Gastroesophageal sphincter (tissue), 4 donors: ENCODE results near the gene LMNB1. TPM values are rescaled to one million over a fixed set of nuclear protein-coding genes. Genes with fewer than 3 reads are reported as not detected.

ENCODE experiments used
- ATAC-seq: fragments of 150-250 bp; one replicate; pipeline ENCODE4 v1.9.1; 2016; ENCODE audit warnings: mild to moderate bottlenecking, moderate library complexity
- H3K27ac ChIP-seq, 4 donors: fragments of 200-600 bp; sonication (generic) in 3 of 4; 1 replicate in 3 of 4; 2 replicates in 1 of 4; pipeline ENCODE4 v1.5.1; 2016 to 2019
- H3K27me3 ChIP-seq: fragments of 200-600 bp; sonication (generic); one replicate; pipeline ENCODE4 v1.5.1; 2019
- H3K36me3 ChIP-seq, 2 donors: fragments of 200-600 bp; sonication (generic); one replicate each; pipeline ENCODE4 v1.5.1; 2019; ENCODE audit warnings: control low read depth in 1 of 2
- H3K4me1 ChIP-seq, 3 donors: fragments of 200-600 bp; sonication (generic); 1 replicate in 2 of 3; 2 replicates in 1 of 3; pipeline ENCODE4 v1.5.1; 2016 to 2019; ENCODE audit warnings: control low read depth in 2 of 3
- H3K4me3 ChIP-seq, 2 donors: fragments of 200-600 bp; sonication (generic); one replicate each; pipeline ENCODE4 v1.5.1; 2019; ENCODE audit warnings: mild to moderate bottlenecking in 1 of 2, moderate library complexity in 1 of 2
- H3K9me3 ChIP-seq, 3 donors: fragments of 200-600 bp; sonication (generic); one replicate each; pipeline ENCODE4 v1.5.1; 2017 to 2019; ENCODE audit warnings: control low read depth in 2 of 3
- CTCF ChIP-seq, 4 experiments: fragments of 200-600 bp in 2 of 4; fragments of 450-650 bp in 2 of 4; sonication (generic) in 1 of 4; IDR thresholded peaks; one replicate each; pipeline ENCODE4 v1.5.1; 2017 to 2019; ENCODE audit warnings: antibody characterized with exemption in 4 of 4, mild to moderate bottlenecking in 2 of 4, moderate library complexity in 2 of 4
- EP300 ChIP-seq: sonication (generic); formaldehyde crosslinking; IDR thresholded peaks from one replicate; pipeline ENCODE4 v1.6.1; 2017; ENCODE audit warnings: antibody characterized with exemption, mild to moderate bottlenecking
- POLR2A ChIP-seq, 2 donors: fragments of 450-650 bp; IDR thresholded peaks; one replicate each; pipeline ENCODE4 v1.6.1; 2017; ENCODE audit warnings: antibody characterized with exemption in 2 of 2, mild to moderate bottlenecking in 2 of 2, moderate library complexity in 1 of 2
- POLR2AphosphoS5 ChIP-seq: sonication (generic); formaldehyde crosslinking; IDR thresholded peaks from one replicate; pipeline ENCODE4 v1.6.1; 2017; ENCODE audit warnings: antibody characterized with exemption
- WGBS, 2 donors: methylation state at CpG; one replicate each; pipeline ENCODE4 v1.1.5; 2018; ENCODE audit warnings: low coverage in 1 of 2; 5-methylcytosine and 5-hydroxymethylcytosine counted together
- total RNA-seq, 4 donors: library from RNA; depleted of rRNA; stranded (reverse); fragments of >200 nt; gene quantifications; one replicate each; pipeline ENCODE4 v1.1.0, GENCODE V29; 2016

Gene LMNB1
- total RNA-seq, 4 donors from 2014 or later, result 3.2 to 14.3 (median 6.6) TPM

GRCh38 chr5:126801992-126802294 lies 25.0 kb downstream of the LMNB1 start:
- Histone ChIP-seq H3K36me3 (no peaks in the 10 kb centered on the region), H3K4me1 (no peaks in the 10 kb centered on the region), H3K27me3 (no peaks in the 10 kb centered on the region), H3K4me3 (no peak overlapping the region), H3K9me3 (no peaks in the 10 kb centered on the region), H3K27ac (no peak overlapping the region)
- peak in 2 of 4 experiments; percentile 10 to 25 for TF ChIP-seq CTCF (IDR thresholded peaks at IDR 0.05)
- TF ChIP-seq POLR2A (IDR thresholded peaks at IDR 0.05), result no peak
- no peak for TF ChIP-seq POLR2AphosphoS5
- ATAC-seq, result no peak
- WGBS, 2 donors, result 5 to 14% methylated on average over 1 of the region's 1 CpG

- ATAC-seq, result no peak
- no peak overlapping the region for H3K4me3 ChIP-seq
- no peak overlapping the region for H3K27ac ChIP-seq
- H3K4me1 ChIP-seq, result no peaks in the 10 kb centered on the region
- WGBS, 2 donors, result 32 to 61% methylated on average over 2 of the region's 2 CpGs
- no peaks in the 10 kb centered on the region for H3K9me3 ChIP-seq
- H3K36me3 ChIP-seq, result no peaks in the 10 kb centered on the region
- TF ChIP-seq EP300 (no peak), CTCF (IDR thresholded peaks at IDR 0.05) (no peak), POLR2AphosphoS5 (no peak), POLR2A (IDR thresholded peaks at IDR 0.05) (no peak)
- no peaks in the 10 kb centered on the region for H3K27me3 ChIP-seq
Measured at GRCh38 chr5:126805063-126805462, 28.1 kb downstream of the LMNB1 start.

DNA sequence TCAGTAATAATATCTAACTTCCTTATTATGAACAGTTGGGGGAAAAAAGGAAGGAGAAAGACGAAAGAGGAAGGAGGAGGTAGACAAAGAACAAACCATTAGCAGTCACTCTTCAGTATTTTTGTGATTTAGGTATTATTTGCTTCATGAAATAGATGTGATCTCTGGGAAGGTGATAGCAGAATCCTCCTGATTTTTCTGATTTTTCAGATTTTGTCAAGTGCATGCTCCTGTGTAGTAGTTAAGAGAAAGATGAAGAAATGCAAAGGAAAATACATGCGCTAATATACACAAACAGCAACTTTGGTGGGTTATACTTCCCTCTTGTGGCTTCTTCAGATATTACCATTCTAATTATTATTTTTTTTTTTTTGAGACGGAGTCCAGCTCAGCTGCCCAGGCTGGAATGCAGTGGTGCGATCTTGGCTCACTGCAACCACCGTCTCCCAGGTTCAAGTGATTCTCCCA lies 31.6 kb downstream of the LMNB1 start:
- Histone ChIP-seq H3K36me3 (no peaks in the 10 kb centered on the region), H3K9me3 (no peaks in the 10 kb centered on the region), H3K27ac (no peak overlapping the region), H3K4me3 (no peak overlapping the region), H3K27me3 (no peaks in the 10 kb centered on the region), H3K4me1 (no peaks in the 10 kb centered on the region)
- WGBS, 2 donors, result 42 to 52% methylated on average over 3 to 5 of the region's 5 CpGs
- TF ChIP-seq CTCF (IDR thresholded peaks at IDR 0.05) (peak; percentile 15 to 54 (median 40)), POLR2A (IDR thresholded peaks at IDR 0.05) (no peak)
- no peak for ATAC-seq

DNA sequence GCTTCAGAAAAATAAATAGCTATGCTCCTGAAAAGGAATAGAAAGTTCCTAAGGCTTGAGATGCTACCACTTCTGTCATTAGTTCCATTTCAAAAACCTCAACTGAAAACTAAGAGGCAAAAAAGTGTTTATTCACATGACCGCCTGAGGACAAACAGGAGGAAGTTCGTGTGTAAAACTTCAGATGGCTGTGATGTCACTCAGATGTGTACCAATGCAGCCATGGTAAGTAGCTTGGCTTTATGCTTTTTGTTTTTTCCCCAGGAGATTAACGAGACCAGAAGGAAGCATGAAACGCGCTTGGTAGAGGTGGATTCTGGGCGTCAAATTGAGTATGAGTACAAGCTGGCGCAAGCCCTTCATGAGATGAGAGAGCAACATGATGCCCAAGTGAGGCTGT lies 33.0 kb downstream of the LMNB1 start:
- Histone ChIP-seq H3K4me3 (no peak overlapping the region), H3K27me3 (no peaks in the 10 kb centered on the region), H3K27ac (no peak overlapping the region), H3K9me3 (no peaks in the 10 kb centered on the region), H3K36me3 (no peaks in the 10 kb centered on the region), H3K4me1 (no peaks in the 10 kb centered on the region)
- 94 to 96% methylated on average over 7 of the region's 7 CpGs for WGBS, 2 donors
- TF ChIP-seq EP300, result no peak
- no peak for TF ChIP-seq POLR2AphosphoS5
- no peak for TF ChIP-seq CTCF (IDR thresholded peaks at IDR 0.05)
- TF ChIP-seq POLR2A (IDR thresholded peaks at IDR 0.05), result no peak
- ATAC-seq, result no peak

DNA sequence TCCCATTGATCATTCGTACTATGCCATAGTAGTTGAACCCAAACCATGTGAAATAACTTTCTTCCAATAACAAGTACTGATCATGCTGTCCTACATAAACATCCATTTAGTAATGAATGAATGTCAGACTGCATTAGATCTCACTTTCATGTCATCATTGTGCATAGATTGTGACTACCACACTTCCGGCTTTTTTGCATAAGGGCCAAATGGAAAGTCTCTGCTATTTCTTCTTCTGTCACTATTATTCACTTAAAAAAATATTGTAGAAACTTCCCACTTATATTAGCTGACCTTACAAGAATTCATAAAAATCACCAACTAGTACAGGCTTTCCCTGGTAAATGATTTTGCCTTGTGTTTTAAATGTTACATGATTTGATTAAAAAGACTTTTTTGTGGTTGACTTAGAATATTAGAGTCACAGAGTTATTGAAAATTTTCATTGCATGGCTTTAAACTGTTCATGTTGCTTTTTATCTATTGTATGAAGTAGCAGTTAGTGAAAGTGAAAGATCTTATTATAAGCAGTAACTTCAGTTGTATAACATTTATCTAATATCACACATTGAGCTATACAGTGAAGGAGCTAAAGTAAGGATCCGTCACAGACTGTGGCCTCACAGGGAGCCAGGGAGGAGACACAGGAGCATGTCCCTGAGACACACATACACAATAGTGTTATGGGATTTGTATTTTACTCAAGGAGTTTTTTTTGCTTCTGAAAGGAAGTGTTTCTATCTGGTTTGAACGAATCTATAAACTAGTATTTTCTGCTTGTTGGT lies 33.9 kb downstream of the LMNB1 start:
- Histone ChIP-seq H3K4me3 (no peak overlapping the region), H3K4me1 (no peaks in the 10 kb centered on the region), H3K27me3 (no peaks in the 10 kb centered on the region), H3K9me3 (no peaks in the 10 kb centered on the region), H3K27ac (no peak overlapping the region), H3K36me3 (no peaks in the 10 kb centered on the region)
- TF ChIP-seq POLR2A (IDR thresholded peaks at IDR 0.05) (no peak), POLR2AphosphoS5 (no peak), EP300 (no peak), CTCF (IDR thresholded peaks at IDR 0.05) (no peak)
- 76 to 91% methylated on average over 4 of the region's 4 CpGs for WGBS, 2 donors
- no peak for ATAC-seq
